Glomerular visceral epithelial cell (primary cell): ENCODE measurements around the gene GNPNAT1.
"Not testable (repeated sequence)": the region's sequence is repeated elsewhere in the genome, so short reads cannot be mapped to it uniquely, and the experiment has no call there.

ENCODE experiments used
- DNase-seq: peaks from one replicate; pipeline ENCODE4 v3.0.0-alpha.2; 2016; ENCODE audit errors: extremely low spot score

GNPNAT1 gene

GRCh38 chr14:52790011-52790755, 1.2 kb downstream of the GNPNAT1 start:
- DNase-seq: no peak

- no peak for DNase-seq
Observed at GRCh38 chr14:52789118-52789517, 2.3 kb downstream of the GNPNAT1 start.

- no peak for DNase-seq
Observed at GRCh38 chr14:52786887-52787286, 4.5 kb downstream of the GNPNAT1 start.

- DNase-seq: no peak
Observed at GRCh38 chr14:52783206-52783605, 8.2 kb downstream of the GNPNAT1 start.

- no peak for DNase-seq
Observed at GRCh38 chr14:52781629-52782028, 9.8 kb downstream of the GNPNAT1 start.

- no peak for DNase-seq
Observed at GRCh38 chr14:52780893-52781292, 10.5 kb downstream of the GNPNAT1 start.

- no peak for DNase-seq
Observed at GRCh38 chr14:52778702-52779101, 12.7 kb downstream of the GNPNAT1 start.

GRCh38 chr14:52776816-52777215, 14.6 kb downstream of the GNPNAT1 start:
- no peak for DNase-seq

GRCh38 chr14:52769887-52770286, 21.5 kb downstream of the GNPNAT1 start:
- no peak for DNase-seq

GRCh38 chr14:52767058-52767833, 24.2 kb downstream of the GNPNAT1 start:
- DNase-seq: no peak

- not testable (repeated sequence) for DNase-seq
Observed at GRCh38 chr14:52762923-52763322, 28.5 kb downstream of the GNPNAT1 start.

GRCh38 chr14:52759145-52759544, 32.3 kb downstream of the GNPNAT1 start:
- no peak for DNase-seq

- no peak for DNase-seq
Observed at GRCh38 chr14:52755607-52756316, 35.6 kb downstream of the GNPNAT1 start.

- DNase-seq: no peak
Observed at GRCh38 chr14:52748647-52749292, 42.6 kb downstream of the GNPNAT1 start.

- no peak for DNase-seq
Observed at GRCh38 chr14:52741865-52742264, 49.5 kb downstream of the GNPNAT1 start.

GRCh38 chr14:52740751-52741150, 50.7 kb downstream of the GNPNAT1 start:
- DNase-seq: no peak

GRCh38 chr14:52738409-52738808, 53.0 kb downstream of the GNPNAT1 start:
- no peak for DNase-seq

- DNase-seq: no peak
Observed at GRCh38 chr14:52735921-52736489, 55.4 kb downstream of the GNPNAT1 start.

- DNase-seq: no peak
Observed at GRCh38 chr14:52733824-52734223, 57.6 kb downstream of the GNPNAT1 start.

GRCh38 chr14:52730709-52731111, 60.7 kb downstream of the GNPNAT1 start:
- DNase-seq: no peak

- DNase-seq: peak; percentile 99
Observed at GRCh38 chr14:52729925-52730708, 61.3 kb downstream of the GNPNAT1 start, which contains the start of gene STYX. STYX (plus strand) TSS chr14:52730166; CDS start chr14:52730475, 309 bp downstream.
